Fibroblast of lung (primary cell): Measurements from ENCODE around the gene ZSCAN5C. TPM values are rescaled to one million over a fixed set of nuclear protein-coding genes. Genes with fewer than 3 reads are reported as not detected.

Experiments
- DNase-seq, 2 donors: peaks; one replicate each; pipeline versions ENCODE4 v3.0.0 to v3.0.0-alpha.2; 2010; ENCODE audit warnings: low read depth in 2 of 2
- H2AFZ ChIP-seq: 2 replicates; pipeline ENCODE4 v1.5.1; 2012; ENCODE audit warnings: low read length, control low read depth, inconsistent platforms
- H3K27ac ChIP-seq: 2 replicates; pipeline ENCODE4 v1.5.1; 2011; ENCODE audit warnings: low read length, control low read depth; ENCODE audit not compliant: insufficient read depth
- H3K27me3 ChIP-seq: 2 replicates; pipeline ENCODE4 v1.5.1; 2011; ENCODE audit warnings: mild to moderate bottlenecking, low read length; ENCODE audit not compliant: control insufficient read depth, insufficient read depth
- H3K36me3 ChIP-seq: 2 replicates; pipeline ENCODE4 v1.5.1; 2011; ENCODE audit warnings: low read length; ENCODE audit not compliant: control insufficient read depth, insufficient read depth
- H3K4me1 ChIP-seq: 2 replicates; pipeline ENCODE4 v1.5.1; 2011; ENCODE audit warnings: low read length; ENCODE audit not compliant: control insufficient read depth, insufficient read depth; ENCODE audit errors: extremely low read depth
- H3K4me2 ChIP-seq: 2 replicates; pipeline ENCODE4 v1.5.1; 2011; ENCODE audit warnings: low read length, control low read depth; ENCODE audit not compliant: insufficient read depth; ENCODE audit errors: extremely low read depth
- H3K4me3 ChIP-seq, 4 experiments: fragments of 200-600 bp in 1 of 4; sonication (generic) in 1 of 4; replicated peaks in 1 of 4; 2 replicates each; pipeline ENCODE4 v1.5.1; 2011 to 2016; ENCODE audit warnings: low read length in 4 of 4, low read depth in 3 of 4, mild to moderate bottlenecking in 3 of 4, control low read depth in 2 of 4, inconsistent platforms in 1 of 4, mixed read lengths in 1 of 4; ENCODE audit not compliant: insufficient read depth in 1 of 4; ENCODE audit errors: control extremely low read depth in 1 of 4
- H3K79me2 ChIP-seq: 2 replicates; pipeline ENCODE4 v1.5.1; 2012; ENCODE audit warnings: mild to moderate bottlenecking, low read length, inconsistent platforms; ENCODE audit not compliant: control insufficient read depth, insufficient read depth
- H3K9ac ChIP-seq: 2 replicates; pipeline ENCODE4 v1.5.1; 2011; ENCODE audit warnings: mild to moderate bottlenecking, low read length, control low read depth; ENCODE audit not compliant: insufficient read depth
- H3K9me3 ChIP-seq: 2 replicates; pipeline ENCODE4 v1.5.1; 2012; ENCODE audit warnings: low read depth, low read length; ENCODE audit not compliant: control insufficient read depth, insufficient read depth
- H4K20me1 ChIP-seq: 2 replicates; pipeline ENCODE4 v1.5.1; 2011; ENCODE audit warnings: low read length; ENCODE audit not compliant: control insufficient read depth, insufficient read depth; ENCODE audit errors: extremely low read depth
- EZH2 ChIP-seq: IDR thresholded peaks from 2 replicates; pipeline ENCODE4 v1.5.1; 2012; ENCODE audit warnings: low read length, control low read depth, mild to moderate bottlenecking; ENCODE audit errors: missing control alignments
- polyA plus RNA-seq, 2 donors: library from polyadenylated mRNA; depleted of rRNA in 1 of 2; stranded (reverse) in 1 of 2; unstranded in 1 of 2; fragments of >200 nt; gene quantifications; 2 replicates each; pipeline ENCODE4 v1.2.1, GENCODE V29; 2011 to 2012; ENCODE audit warnings: missing spikeins in 1 of 2
- total RNA-seq: library from RNA; depleted of rRNA; stranded (reverse); fragments of >200 nt; gene quantifications from 2 replicates; pipeline ENCODE4 v1.2.1, GENCODE V29; 2014
- TF ChIP-seq, protein P1 (sequence below), 2 donors: IDR thresholded peaks in 1 of 2; conservative IDR thresholded peaks in 1 of 2; 1 replicate in 1 of 2; 2 replicates in 1 of 2; pipeline ENCODE4 v1.5.1; 2011 to 2012; ENCODE audit warnings: low read length in 2 of 2, control low read depth in 1 of 2, inconsistent platforms in 1 of 2, low read depth in 1 of 2, mild to moderate bottlenecking in 1 of 2

ZSCAN5C gene
- total and polyA plus RNA-seq, 2 donors (not counting 1 experiment from before 2014, with no cell fraction given): not detected

DNA sequence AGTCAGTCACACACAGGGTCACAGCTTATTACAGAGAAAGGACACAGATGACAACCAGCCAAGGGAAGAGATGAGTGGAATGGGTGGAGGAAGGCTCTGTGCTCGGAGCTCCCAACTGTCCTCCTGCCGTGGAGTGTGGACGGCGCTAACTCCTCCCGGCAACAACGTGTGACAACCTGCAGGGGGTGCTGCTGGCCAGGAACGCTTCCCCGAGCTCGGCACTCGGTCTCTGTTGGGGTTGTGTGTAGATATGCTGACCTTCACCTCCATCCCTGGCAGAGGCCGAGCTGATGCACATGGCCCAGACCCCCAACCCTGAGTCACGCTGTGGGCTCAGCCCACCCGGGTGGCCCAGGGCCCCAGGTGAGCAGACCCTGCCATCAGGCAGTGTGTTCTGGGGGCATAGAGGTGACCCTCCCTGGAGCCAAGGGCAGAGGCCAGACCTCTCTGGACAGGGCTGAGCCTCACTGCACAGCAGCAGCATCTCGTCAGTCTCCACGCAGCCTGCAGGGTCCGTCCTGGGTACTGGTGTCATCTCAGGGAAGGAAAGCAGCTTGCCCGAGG is 46.9 kb upstream of the ZSCAN5C start:
- H3K9ac ChIP-seq: no peak overlapping the region
- no peaks in the 10 kb centered on the region for H3K27me3 ChIP-seq
- TF ChIP-seq EZH2: no peak
- TF ChIP-seq, protein P1, sequence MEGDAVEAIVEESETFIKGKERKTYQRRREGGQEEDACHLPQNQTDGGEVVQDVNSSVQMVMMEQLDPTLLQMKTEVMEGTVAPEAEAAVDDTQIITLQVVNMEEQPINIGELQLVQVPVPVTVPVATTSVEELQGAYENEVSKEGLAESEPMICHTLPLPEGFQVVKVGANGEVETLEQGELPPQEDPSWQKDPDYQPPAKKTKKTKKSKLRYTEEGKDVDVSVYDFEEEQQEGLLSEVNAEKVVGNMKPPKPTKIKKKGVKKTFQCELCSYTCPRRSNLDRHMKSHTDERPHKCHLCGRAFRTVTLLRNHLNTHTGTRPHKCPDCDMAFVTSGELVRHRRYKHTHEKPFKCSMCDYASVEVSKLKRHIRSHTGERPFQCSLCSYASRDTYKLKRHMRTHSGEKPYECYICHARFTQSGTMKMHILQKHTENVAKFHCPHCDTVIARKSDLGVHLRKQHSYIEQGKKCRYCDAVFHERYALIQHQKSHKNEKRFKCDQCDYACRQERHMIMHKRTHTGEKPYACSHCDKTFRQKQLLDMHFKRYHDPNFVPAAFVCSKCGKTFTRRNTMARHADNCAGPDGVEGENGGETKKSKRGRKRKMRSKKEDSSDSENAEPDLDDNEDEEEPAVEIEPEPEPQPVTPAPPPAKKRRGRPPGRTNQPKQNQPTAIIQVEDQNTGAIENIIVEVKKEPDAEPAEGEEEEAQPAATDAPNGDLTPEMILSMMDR (conservative IDR thresholded peaks at IDR 0.05 in 1 of 2, IDR thresholded peaks at IDR 0.05 in 1 of 2; ENCODE audit: low read depth in 1 of 2, low read length in 2 of 2): peak; percentile 11 to 37
- H3K27ac ChIP-seq: no peak overlapping the region
- H3K4me3 ChIP-seq: no peak overlapping the region
- H3K4me2 ChIP-seq: no peak overlapping the region
- no peaks in the 10 kb centered on the region for H3K4me1 ChIP-seq
- no peak for DNase-seq
- H4K20me1 ChIP-seq: no peaks in the 10 kb centered on the region
- no peaks in the 10 kb centered on the region for H3K79me2 ChIP-seq
- H3K36me3 ChIP-seq: peaks cover 10% of the 10 kb centered on the region
- no peaks in the 10 kb centered on the region for H3K9me3 ChIP-seq
- no peak overlapping the region for H2AFZ ChIP-seq

- no peak for DNase-seq
- H3K9ac ChIP-seq: no peak overlapping the region
- no peak overlapping the region for H2AFZ ChIP-seq
- H3K4me2 ChIP-seq: no peak overlapping the region
- no peak overlapping the region for H3K27ac ChIP-seq
- TF ChIP-seq EZH2: no peak
- TF ChIP-seq, protein P1 (conservative IDR thresholded peaks at IDR 0.05 in 1 of 2, IDR thresholded peaks at IDR 0.05 in 1 of 2; ENCODE audit: low read depth in 1 of 2, low read length in 2 of 2): no peak
- H3K9me3 ChIP-seq: no peaks in the 10 kb centered on the region
- no peaks in the 10 kb centered on the region for H3K79me2 ChIP-seq
- H3K36me3 ChIP-seq: peaks cover 10% of the 10 kb centered on the region
- H3K4me1 ChIP-seq: no peaks in the 10 kb centered on the region
- H4K20me1 ChIP-seq: no peaks in the 10 kb centered on the region
- H3K27me3 ChIP-seq: no peaks in the 10 kb centered on the region
- no peak overlapping the region for H3K4me3 ChIP-seq
These were observed 45.3 kb upstream of the ZSCAN5C start for GRCh38 chr19:56156768-56157167.

DNA sequence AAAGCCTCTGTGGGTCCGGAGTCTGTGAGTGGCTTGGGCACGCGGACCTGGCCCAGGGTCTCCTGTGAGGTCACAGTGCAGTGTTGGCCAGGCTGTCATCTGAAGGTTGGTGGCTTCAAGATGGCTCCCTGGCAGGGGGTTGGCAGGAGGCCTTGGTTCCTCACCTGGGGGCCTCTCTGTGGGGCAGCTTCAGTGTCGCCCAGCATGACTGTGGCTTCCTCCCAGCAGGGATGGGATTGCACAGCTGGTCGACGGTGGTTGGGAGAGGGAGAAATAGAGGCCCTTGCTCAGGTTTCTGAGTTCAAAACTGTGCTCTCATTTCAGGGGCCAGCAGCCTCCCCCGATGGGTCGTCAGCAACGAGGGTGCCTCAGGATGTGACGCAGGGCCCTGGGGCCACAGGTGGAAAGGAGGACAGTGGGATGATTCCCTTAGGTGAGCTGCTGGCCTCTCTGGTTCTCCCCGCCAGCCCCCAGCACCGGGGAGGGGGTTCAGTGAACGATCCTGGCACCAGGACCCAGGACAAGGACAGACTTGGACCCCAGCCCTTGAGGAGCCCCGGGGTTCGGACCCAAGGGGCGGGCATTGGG is 43.8 kb upstream of the ZSCAN5C start:
- no peaks in the 10 kb centered on the region for H3K27me3 ChIP-seq
- TF ChIP-seq, protein P1 (conservative IDR thresholded peaks at IDR 0.05 in 1 of 2, IDR thresholded peaks at IDR 0.05 in 1 of 2; ENCODE audit: low read depth in 1 of 2, low read length in 2 of 2): no peak
- TF ChIP-seq EZH2: no peak

More for the DNA sequence above, 43.8 kb upstream of the ZSCAN5C start:
- H3K4me2 ChIP-seq: no peak overlapping the region
- H3K27ac ChIP-seq: no peak overlapping the region
- DNase-seq: no peak
- no peaks in the 10 kb centered on the region for H3K9me3 ChIP-seq
- no peak overlapping the region for H3K9ac ChIP-seq
- H3K4me3 ChIP-seq: no peak overlapping the region
- H3K4me1 ChIP-seq: no peaks in the 10 kb centered on the region
- H3K36me3 ChIP-seq: peaks cover 10% of the 10 kb centered on the region
- no peak overlapping the region for H2AFZ ChIP-seq
- no peaks in the 10 kb centered on the region for H4K20me1 ChIP-seq
- H3K79me2 ChIP-seq: no peaks in the 10 kb centered on the region
